Activated naive CD4-positive, alpha-beta T cell treated with Interleukin-2 at 50 U/mL for 16 hours (primary cell): ENCODE measurements around the gene CRKL.

Experiments used
- DNase-seq: peaks from one replicate; pipeline ENCODE4 v3.0.0-alpha.2; 2020

The CRKL gene

GRCh38 chr22:20998411-20999336, 81.5 kb downstream of the CRKL start:
- DNase-seq = no peak

GRCh38 chr22:20999350-21000206, 82.4 kb downstream of the CRKL start:
- no peak for DNase-seq

DNA sequence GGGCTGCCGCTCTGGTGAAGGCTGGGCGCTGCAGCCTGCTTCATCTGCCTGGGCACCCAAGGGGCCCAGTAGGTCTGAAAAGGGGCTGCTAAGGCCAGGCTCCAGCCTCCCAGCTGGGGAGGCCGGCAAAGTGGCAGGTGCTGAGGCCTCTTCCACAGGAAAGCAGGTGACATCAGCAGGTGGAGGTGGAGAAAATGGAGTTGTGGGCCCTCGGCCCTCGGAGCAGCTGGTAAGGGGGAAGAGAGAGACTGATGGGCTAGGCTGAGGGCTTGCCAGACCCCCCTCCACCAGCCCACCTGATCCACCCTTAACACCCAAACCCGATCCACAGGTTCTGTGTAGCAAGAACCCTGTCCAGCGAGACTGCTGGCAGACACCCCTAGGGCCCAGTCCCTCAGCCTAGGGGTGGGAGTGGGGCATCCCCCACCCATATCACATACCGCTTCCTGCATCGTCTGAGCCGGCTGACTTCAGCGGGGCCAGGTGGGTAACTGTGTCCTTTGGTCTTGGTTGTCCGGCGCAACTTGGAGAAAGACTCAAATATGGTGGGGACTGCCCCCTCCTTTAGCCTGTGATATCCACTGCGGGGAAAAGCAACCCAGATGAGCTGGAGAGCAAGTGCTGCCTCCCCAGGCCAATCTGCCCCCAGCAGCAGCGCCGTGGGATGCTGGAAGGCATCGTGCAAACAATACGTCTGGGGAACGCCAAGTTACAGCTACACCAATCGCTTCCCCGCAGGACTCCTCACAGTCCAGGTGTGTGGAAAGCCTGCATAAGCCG, 83.2 kb downstream of the CRKL start:
- no peak for DNase-seq

DNA sequence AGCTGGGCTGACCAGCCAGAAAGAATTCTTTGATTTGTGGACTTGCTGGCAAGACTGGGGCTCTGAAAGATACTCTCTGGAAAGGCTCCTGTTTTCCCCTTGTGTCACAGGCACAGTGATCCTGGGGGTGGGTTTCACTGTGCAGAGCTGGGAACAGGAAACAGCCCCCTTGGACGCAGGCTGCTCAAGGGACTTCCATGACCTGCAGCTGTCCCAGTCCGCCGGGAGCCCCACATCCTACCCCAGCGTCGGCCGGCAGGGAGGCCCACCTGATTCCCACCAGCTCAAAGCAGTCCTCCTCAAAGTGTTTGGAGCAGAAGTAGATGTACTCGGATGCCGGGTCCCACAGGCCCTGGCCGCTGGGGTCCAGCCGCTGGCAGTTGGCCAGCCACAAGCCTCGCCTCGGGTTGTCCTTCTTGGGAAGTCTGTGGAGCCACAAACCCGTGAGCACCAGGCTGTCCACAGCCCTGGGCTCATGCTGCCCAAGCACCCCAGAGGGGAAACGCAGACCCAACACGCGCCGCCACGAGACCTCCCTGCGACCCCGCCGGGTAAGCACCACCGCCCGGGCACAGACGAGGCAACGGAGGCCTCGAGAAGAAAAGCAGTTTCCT, 83.9 kb downstream of the CRKL start:
- DNase-seq = no peak

DNA sequence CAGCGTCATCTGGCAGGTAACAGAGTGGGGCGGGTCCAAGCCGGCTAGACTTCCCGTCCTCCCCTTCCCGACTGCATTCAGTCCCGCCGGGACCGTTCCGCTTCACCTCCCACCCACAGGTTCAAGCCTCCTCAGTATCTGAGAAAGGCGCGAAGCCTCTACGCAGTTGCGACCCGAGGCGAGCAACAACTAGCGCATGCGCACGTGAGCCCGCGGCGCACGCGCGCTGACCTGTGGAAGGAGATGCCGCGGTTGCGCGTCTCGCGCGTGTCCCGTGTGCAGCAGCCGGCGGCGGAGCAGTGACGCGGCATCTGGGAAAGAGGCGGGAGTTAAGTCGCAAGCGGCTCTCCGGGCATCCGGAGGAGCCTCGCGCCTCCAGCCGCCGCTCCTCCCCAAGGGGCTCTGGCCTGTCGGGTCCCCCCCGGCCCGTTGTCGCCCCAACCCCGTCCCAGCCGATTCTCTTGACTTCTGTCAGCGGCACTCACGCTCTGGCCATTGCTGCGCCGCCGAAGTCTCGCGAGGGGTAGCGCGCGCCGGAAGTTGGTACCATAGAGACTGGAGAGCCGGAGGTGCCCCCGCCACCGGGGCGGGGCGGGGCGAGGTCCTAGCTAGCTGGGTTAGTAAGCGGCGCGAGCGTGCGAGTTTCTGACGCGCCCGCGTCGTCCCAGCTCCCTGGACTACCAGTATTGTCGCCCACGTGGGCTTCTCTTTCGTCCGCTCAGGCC, 84.6 kb downstream of the CRKL start, which contains the start of gene THAP7:
Gene THAP7, minus strand, starts transcription at position 518 of the 725 bp plus-strand sequence. Its CDS starts 207 bp downstream, at position 311.
- DNase-seq = peak; percentile 97
